ENCODE measurements around the gene UBIAD1.

DNA sequence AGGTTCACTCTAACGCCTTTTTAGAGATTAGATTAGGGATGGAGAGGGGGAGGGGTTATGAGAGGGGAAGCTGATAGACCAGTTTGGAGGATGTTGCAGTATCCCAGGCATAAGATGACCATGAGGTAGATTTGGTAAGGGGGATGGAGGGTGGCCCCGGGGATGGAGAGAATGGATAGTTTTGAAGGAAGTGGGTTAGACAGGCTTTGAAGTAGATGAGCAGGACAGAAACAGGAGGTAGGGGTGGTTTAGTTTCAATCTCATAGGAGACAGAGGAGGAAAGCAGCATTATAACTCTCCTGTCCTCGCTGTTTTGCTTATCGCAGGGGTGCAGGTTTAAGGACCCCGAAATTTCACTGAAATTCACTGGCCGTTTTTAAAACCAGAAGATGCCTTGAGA, 11.8 kb downstream of the UBIAD1 start:
- TF ChIP-seq, protein P1, sequence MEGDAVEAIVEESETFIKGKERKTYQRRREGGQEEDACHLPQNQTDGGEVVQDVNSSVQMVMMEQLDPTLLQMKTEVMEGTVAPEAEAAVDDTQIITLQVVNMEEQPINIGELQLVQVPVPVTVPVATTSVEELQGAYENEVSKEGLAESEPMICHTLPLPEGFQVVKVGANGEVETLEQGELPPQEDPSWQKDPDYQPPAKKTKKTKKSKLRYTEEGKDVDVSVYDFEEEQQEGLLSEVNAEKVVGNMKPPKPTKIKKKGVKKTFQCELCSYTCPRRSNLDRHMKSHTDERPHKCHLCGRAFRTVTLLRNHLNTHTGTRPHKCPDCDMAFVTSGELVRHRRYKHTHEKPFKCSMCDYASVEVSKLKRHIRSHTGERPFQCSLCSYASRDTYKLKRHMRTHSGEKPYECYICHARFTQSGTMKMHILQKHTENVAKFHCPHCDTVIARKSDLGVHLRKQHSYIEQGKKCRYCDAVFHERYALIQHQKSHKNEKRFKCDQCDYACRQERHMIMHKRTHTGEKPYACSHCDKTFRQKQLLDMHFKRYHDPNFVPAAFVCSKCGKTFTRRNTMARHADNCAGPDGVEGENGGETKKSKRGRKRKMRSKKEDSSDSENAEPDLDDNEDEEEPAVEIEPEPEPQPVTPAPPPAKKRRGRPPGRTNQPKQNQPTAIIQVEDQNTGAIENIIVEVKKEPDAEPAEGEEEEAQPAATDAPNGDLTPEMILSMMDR (conservative IDR thresholded peaks at IDR 0.05; ENCODE audit: low read depth, low read length), result no peak
- TF ChIP-seq MXI1 (IDR thresholded peaks at IDR 0.05; ENCODE audit: borderline replicate concordance, low read depth, low read length) (no peak), SMC3 (IDR thresholded peaks at IDR 0.05; ENCODE audit: low read depth, low read length) (no peak), POLR2A (IDR thresholded peaks at IDR 0.05; ENCODE audit: low read depth, low read length) (no peak), RFX5 (IDR thresholded peaks at IDR 0.05; ENCODE audit: low read depth, low read length) (no peak), BHLHE40 (IDR thresholded peaks at IDR 0.05; ENCODE audit: low read depth, low read length) (no peak), CHD1 (IDR thresholded peaks at IDR 0.05; ENCODE audit: low read depth, low read length) (no peak), MAFK (IDR thresholded peaks at IDR 0.05; ENCODE audit: low read depth, low read length) (no peak), FOS (IDR thresholded peaks at IDR 0.05; ENCODE audit: low read depth, low read length) (no peak), CEBPB (IDR thresholded peaks at IDR 0.05; ENCODE audit: low read depth, low read length) (no peak), USF2 (IDR thresholded peaks at IDR 0.05; ENCODE audit: low read depth, low read length) (no peak), RAD21 (IDR thresholded peaks at IDR 0.05; ENCODE audit: low read length) (no peak)
- TF ChIP-seq, protein P2, sequence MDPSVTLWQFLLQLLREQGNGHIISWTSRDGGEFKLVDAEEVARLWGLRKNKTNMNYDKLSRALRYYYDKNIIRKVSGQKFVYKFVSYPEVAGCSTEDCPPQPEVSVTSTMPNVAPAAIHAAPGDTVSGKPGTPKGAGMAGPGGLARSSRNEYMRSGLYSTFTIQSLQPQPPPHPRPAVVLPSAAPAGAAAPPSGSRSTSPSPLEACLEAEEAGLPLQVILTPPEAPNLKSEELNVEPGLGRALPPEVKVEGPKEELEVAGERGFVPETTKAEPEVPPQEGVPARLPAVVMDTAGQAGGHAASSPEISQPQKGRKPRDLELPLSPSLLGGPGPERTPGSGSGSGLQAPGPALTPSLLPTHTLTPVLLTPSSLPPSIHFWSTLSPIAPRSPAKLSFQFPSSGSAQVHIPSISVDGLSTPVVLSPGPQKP (IDR thresholded peaks at IDR 0.05; ENCODE audit: borderline replicate concordance, low read depth, low read length), result no peak
